Measurements from ENCODE around the gene KIAA0586.

The KIAA0586 gene

DNA sequence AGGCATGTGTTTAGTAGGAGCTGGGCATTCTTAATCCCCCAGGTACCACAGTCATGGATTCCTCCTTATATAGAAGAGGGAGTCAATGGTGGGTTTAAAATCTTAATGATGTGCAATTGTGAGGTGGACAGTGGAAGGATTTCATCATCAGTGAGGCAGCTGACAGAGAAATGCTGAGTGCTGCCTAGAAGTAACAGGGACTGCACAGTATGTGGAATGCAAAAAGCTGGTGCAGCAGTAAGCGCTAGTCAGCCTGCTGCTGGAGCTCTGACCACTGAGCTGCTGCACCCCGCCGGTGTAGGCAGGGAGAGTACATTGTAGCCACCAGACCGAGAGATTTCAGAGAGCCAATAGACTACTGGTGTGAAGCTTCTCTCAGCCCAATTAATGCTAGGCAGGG is 129.7 kb downstream of the KIAA0586 start:
- TF ChIP-seq, protein P1, sequence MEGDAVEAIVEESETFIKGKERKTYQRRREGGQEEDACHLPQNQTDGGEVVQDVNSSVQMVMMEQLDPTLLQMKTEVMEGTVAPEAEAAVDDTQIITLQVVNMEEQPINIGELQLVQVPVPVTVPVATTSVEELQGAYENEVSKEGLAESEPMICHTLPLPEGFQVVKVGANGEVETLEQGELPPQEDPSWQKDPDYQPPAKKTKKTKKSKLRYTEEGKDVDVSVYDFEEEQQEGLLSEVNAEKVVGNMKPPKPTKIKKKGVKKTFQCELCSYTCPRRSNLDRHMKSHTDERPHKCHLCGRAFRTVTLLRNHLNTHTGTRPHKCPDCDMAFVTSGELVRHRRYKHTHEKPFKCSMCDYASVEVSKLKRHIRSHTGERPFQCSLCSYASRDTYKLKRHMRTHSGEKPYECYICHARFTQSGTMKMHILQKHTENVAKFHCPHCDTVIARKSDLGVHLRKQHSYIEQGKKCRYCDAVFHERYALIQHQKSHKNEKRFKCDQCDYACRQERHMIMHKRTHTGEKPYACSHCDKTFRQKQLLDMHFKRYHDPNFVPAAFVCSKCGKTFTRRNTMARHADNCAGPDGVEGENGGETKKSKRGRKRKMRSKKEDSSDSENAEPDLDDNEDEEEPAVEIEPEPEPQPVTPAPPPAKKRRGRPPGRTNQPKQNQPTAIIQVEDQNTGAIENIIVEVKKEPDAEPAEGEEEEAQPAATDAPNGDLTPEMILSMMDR (IDR thresholded peaks at IDR 0.05) = no peak

DNA sequence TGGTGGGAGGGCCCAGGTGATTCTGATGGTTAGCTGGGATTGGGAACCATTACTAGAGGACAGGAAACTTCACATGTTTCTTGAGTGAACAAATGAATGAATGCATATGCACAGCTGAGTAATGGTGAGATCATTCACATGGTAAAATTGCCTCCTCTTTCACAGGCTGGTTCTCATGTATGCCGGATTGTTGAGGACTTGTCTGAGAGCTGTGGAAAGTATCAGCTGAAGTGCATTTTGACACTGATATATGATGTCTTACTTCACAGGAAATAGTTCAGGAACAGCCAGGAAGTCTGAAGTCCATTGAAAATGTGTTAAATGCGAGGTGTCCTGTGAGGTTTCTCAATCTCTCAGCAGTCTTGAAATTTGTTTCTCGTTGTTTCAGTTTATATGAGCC is 132.7 kb downstream of the KIAA0586 start:
- TF ChIP-seq, protein P1 (IDR thresholded peaks at IDR 0.05) = no peak

DNA sequence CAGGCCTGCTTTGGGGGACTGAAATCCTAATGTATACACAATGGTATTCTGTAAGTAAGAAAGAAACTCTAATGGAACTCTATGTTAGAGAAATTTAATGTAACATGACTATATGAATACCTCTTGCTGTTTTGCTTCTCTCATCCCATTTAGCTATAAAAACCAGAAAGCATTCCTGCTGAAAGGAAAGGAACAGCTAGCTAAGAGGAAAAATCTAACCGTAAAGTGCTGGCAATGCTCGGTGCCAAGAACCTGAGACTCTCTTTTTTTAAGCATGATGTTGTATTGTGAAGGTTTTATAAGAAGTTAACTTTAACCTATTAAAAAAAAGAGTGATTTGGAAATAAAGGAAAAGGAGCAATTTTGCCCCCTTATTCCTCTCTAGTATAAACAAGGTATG is 134.6 kb downstream of the KIAA0586 start:
- TF ChIP-seq, protein P1 (IDR thresholded peaks at IDR 0.05) = no peak

DNA sequence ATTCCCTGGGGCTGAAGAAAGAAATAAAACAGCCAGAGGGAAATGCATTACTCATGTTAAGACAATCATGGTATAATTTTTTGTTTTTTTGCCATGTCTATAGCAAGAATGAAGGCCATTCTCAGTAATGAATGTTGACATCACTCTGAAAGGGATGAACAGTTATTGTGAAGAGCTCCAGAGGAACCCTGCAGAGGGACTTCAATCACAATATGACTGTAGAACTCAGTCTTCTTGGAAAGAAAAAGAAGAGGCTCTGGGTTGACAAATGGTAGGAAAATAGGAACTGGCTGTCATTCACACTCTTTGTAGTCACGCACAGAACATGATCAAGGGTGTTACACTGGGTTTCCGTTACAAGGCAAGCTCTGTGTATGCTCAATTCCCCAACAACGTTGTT is 136.5 kb downstream of the KIAA0586 start:
- TF ChIP-seq, protein P1 (IDR thresholded peaks at IDR 0.05) = no peak

DNA sequence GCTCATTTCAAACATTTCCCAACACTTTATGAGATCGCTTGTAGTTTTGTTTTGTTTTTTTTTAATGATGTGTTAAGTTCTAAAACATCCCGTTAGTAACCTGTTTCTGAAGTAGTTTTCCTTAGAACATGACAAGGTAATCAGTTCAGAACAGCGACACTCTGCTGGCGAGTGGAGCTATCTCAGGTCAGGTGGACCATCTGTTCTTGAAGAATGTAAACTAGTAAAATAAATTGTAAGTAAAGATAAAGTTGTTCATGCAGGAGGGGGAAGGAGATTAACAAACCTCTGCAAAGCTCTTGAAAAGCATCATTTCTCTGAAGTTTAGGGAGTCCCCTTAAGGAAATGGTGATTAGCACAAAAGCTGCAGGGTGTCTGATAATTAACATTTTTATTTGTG is 138.3 kb downstream of the KIAA0586 start:
- TF ChIP-seq, protein P1 (IDR thresholded peaks at IDR 0.05) = peak; percentile 28; the same call in 1 of the 2 replicates

DNA sequence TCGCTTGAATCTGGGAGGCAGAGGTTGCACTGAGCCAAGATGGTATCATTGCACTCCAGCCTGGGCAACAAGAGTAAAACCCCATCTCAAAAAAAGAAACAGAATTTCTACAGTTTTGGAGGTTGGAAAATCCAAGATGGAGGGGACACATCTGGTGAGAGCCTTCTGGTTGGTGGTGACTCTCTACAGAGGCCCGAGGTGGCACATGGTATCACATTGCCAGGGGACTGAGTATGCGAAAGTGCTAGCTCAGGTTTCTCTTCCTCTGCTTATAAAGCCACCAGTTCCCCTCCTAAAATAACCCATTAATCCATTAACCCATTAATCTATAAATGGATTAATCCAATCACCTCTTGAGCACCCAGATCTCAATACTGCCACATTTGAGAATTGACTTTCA is 139.5 kb downstream of the KIAA0586 start:
- TF ChIP-seq, protein P1 (IDR thresholded peaks at IDR 0.05) = no peak

DNA sequence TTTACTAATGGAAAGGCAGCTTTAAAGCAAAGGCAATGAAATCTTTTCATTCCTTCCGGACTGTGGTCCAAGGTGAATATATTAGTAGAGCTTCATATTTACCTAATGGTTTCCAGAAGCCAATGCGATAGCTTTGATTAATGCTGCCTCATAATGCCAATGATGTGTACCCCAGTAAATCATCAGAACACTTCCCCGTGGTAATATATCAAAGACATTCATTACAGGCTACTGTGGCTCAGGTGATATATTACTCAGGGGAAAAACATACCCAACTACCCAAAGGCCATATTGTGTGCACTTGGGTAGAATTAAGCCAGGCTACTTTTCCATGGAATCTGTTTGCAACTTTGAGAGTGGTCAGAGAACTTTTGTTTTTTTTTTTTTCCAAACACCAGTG is 140.8 kb downstream of the KIAA0586 start:
- TF ChIP-seq, protein P1 (IDR thresholded peaks at IDR 0.05) = no peak

DNA sequence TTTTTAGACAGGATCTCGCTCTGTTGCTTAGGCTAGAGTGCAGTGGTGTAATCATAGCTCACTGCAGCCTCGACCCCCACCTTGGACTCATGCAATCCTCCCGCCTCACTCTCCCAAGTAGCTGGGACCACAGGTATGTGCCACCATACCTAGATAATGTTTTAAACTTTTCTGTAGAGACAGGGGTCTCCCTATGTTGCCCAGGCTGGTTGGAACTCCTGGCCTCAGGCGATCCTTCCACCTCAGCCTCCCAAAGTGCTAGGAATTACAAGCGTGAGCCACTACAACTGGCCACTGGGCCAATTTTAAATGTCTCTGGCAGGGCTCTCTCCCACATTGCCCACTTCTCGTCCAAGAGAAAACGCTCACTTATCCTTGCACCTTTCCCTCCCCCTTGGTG is 143.7 kb downstream of the KIAA0586 start:
- TF ChIP-seq, protein P1 (IDR thresholded peaks at IDR 0.05) = no peak

All from LNCAP (cell line).